PFSK-1 (cell line): ENCODE measurements around the gene PVRIG.

Experiments
- FOXP2 ChIP-seq: optimal IDR thresholded peaks from 2 replicates; pipeline ENCODE3; 2011; ENCODE audit warnings: borderline replicate concordance, control low read depth, inconsistent platforms; ENCODE audit not compliant: insufficient read depth; ENCODE audit errors: extremely low read length, extremely low read depth
- POLR2AphosphoS5 ChIP-seq: IDR thresholded peaks from 2 replicates; pipeline ENCODE4 v1.6.1; 2012; ENCODE audit warnings: low read depth, mild to moderate bottlenecking, control low read depth, low read length, moderate library complexity
- REST ChIP-seq, 2 experiments: IDR thresholded peaks; 2 replicates each; pipeline versions ENCODE4 v1.6.1 to v1.8.0; 2011 to 2012; ENCODE audit warnings: low read depth in 2 of 2, low read length in 2 of 2, control low read depth in 1 of 2, inconsistent platforms in 1 of 2, mild to moderate bottlenecking in 1 of 2, moderate library complexity in 1 of 2; ENCODE audit not compliant: insufficient read depth in 1 of 2
- SIN3A ChIP-seq: IDR thresholded peaks from 2 replicates; pipeline ENCODE4 v1.6.1; 2012; ENCODE audit warnings: mild to moderate bottlenecking, low read length, moderate library complexity, borderline replicate concordance; ENCODE audit not compliant: insufficient read depth
- TAF1 ChIP-seq: IDR thresholded peaks from 2 replicates; pipeline ENCODE4 v1.6.1; 2012; ENCODE audit warnings: low read length, control low read depth, borderline replicate concordance; ENCODE audit not compliant: insufficient read depth

Gene PVRIG

GRCh38 chr7:100212631-100213286 lies 7.0 kb upstream of the PVRIG start:
- no peak for TF ChIP-seq FOXP2
- TF ChIP-seq SIN3A, result no peak
- TF ChIP-seq POLR2AphosphoS5, result no peak
- TF ChIP-seq REST (IDR thresholded peaks at IDR 0.05; ENCODE audit: insufficient read depth in 1 of 2, low read depth in 2 of 2, low read length in 2 of 2), result no peak
- TF ChIP-seq TAF1, result no peak

DNA sequence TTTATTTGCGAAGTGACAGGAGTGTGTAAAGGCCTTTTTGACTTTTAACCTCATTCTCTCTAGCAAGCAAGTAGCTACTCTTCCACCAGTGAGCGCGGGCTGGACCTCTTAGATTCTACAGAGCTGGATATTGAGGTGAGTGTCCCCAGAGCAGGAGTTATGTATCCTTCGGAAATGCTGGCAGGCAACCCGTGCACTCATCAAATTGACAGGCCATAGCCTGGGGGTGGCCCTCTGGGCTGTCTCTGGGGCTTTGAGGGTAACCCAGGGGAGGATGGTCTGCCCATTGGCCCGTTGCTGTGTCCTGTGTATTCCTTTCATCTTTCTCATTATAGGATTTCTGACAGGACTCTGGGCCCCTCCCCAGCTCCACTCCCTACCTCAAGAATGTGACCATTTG lies 6.1 kb upstream of the PVRIG start:
- TF ChIP-seq FOXP2 (no peak), REST (IDR thresholded peaks at IDR 0.05; ENCODE audit: insufficient read depth in 1 of 2, low read depth in 2 of 2, low read length in 2 of 2) (no peak), POLR2AphosphoS5 (no peak), TAF1 (no peak), SIN3A (no peak)

GRCh38 chr7:100215895-100216294 lies 3.9 kb upstream of the PVRIG start:
- TF ChIP-seq SIN3A (no peak), TAF1 (no peak), REST (IDR thresholded peaks at IDR 0.05; ENCODE audit: insufficient read depth in 1 of 2, low read depth in 2 of 2, low read length in 2 of 2) (no peak), FOXP2 (no peak), POLR2AphosphoS5 (no peak)

DNA sequence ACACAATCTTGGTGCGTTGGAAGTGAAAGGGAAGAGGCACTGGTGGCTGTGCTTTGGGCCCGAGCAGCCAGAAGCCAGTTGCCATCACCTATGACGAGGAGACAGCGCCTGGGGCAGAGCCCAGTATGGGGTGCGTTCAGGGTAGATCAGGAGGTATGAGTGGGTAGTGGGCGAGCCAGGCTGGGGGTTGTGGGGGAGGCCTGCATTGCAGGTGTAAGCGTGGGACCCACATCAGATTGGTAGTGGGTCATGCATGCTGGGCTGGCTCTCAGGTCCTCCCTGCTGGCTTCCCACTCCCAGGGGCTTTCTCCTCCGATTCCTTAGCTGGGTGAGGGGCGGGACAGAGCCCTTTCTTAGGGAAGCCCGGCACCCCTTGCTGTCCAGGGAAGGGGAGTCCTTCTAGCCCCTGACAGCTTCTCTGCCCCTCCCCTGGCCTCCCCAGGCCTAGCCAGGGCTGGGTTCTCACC lies 445 bp upstream of the PVRIG start:
- TF ChIP-seq TAF1 (no peak), POLR2AphosphoS5 (no peak), FOXP2 (no peak), SIN3A (no peak), REST (IDR thresholded peaks at IDR 0.05; ENCODE audit: insufficient read depth in 1 of 2, low read depth in 2 of 2, low read length in 2 of 2) (no peak)

GRCh38 chr7:100220586-100221230 lies 959 bp downstream of the PVRIG start:
- TF ChIP-seq FOXP2 (no peak), SIN3A (no peak), TAF1 (no peak), REST (IDR thresholded peaks at IDR 0.05; ENCODE audit: insufficient read depth in 1 of 2, low read depth in 2 of 2, low read length in 2 of 2) (no peak), POLR2AphosphoS5 (no peak)
